ENCODE results near the gene IL22RA1.

DNA sequence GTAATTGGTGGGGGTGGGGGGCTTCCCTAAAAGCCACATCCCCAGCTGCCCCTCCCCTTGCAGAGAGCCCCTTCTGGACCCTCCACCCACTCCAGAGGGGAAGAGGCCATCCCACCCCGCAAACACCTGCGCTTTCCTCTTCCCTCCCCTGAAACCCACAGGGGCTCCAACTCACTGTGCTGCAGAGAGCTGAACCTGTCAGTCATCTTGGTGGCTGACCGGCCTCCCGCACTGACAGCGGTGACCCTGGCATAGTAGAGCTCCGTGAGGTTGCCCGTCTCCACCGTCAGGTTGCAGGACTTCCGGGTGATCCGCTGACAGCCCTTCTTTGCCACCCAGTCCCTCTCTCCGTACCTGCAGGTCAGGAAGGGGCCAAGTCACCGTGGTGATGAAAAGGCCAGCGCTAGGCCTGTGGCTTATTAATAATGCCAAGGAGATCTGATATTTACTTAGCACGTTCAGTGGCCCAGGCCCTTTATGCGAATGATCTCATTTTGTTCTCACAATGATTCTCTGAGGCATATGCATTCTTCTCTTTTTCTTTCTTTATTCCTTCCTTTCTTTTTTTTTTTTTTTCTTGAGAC is 5.9 kb downstream of the IL22RA1 start:
- TF ChIP-seq, protein P1, sequence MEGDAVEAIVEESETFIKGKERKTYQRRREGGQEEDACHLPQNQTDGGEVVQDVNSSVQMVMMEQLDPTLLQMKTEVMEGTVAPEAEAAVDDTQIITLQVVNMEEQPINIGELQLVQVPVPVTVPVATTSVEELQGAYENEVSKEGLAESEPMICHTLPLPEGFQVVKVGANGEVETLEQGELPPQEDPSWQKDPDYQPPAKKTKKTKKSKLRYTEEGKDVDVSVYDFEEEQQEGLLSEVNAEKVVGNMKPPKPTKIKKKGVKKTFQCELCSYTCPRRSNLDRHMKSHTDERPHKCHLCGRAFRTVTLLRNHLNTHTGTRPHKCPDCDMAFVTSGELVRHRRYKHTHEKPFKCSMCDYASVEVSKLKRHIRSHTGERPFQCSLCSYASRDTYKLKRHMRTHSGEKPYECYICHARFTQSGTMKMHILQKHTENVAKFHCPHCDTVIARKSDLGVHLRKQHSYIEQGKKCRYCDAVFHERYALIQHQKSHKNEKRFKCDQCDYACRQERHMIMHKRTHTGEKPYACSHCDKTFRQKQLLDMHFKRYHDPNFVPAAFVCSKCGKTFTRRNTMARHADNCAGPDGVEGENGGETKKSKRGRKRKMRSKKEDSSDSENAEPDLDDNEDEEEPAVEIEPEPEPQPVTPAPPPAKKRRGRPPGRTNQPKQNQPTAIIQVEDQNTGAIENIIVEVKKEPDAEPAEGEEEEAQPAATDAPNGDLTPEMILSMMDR (IDR thresholded peaks at IDR 0.05; ENCODE audit: poor library complexity, severe bottlenecking) = no peak
- no peak for TF ChIP-seq POLR2AphosphoS5 (IDR thresholded peaks at IDR 0.05)
- no peak for TF ChIP-seq EZH2 (IDR thresholded peaks at IDR 0.05; ENCODE audit: borderline replicate concordance, insufficient read depth, low read length, poor library complexity, severe bottlenecking)
- no peak for TF ChIP-seq RAD21 (conservative IDR thresholded peaks at IDR 0.05)
- TF ChIP-seq MXI1 (conservative IDR thresholded peaks at IDR 0.05; ENCODE audit: poor library complexity, severe bottlenecking) = no peak
